Epidermal melanocyte (primary cell): ENCODE measurements around the gene FBXO11.

ENCODE experiments used
- DNase-seq: peaks from one replicate; pipeline ENCODE4 v3.0.0; 2011; ENCODE audit warnings: low spot score; ENCODE audit not compliant: insufficient read length

The FBXO11 gene

GRCh38 chr2:47785986-47786385 is 120.3 kb downstream of the FBXO11 start:
- no peak for DNase-seq

DNA sequence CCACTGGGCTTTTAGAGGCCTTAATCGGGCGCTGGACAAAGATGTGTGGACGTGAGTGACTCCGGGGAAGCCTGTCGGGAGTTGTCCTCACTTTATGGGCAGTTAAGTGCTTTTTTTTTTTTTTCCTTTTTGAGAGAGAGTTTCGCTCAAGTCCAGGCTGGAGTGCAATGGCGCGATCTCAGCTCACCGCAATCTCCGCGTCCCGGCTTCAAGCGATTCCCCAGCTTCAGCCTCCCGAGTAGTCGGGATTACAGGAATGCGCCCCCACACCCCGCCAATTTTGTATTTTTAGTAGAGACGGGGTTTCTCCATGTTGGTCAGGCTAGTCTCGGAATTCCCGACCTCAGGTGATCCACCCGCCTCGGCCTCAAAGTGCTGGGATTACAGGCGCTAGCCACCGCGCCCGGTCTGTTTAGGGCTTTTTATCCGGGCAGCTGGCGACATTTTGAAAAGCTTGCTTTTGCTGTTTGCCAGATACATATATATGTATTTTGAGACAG is 121.9 kb downstream of the FBXO11 start:
- no peak for DNase-seq

GRCh38 chr2:47783486-47784351 is 122.6 kb downstream of the FBXO11 start:
- DNase-seq = peak; percentile 33

GRCh38 chr2:47782671-47783485 is 123.4 kb downstream of the FBXO11 start, which contains the start of gene MSH6:
Gene MSH6 (plus strand): TSS chr2:47783145. CDS start chr2:47783234, 89 bp downstream.
- peak; percentile 92 for DNase-seq

DNA sequence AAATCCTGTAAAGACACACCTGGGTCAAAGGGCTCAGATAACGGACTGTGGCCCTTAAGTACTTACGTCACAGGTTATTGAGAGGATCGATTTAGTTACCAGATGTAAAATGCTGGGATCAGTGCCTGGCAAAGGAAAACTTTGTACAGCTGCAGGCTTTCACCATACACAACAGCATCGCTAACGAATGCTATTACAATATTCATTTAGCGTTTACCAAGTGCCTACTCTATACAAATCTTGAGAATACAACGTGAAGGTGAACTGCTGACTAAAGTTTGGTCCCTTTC is 124.0 kb downstream of the FBXO11 start:
- DNase-seq = no peak

DNA sequence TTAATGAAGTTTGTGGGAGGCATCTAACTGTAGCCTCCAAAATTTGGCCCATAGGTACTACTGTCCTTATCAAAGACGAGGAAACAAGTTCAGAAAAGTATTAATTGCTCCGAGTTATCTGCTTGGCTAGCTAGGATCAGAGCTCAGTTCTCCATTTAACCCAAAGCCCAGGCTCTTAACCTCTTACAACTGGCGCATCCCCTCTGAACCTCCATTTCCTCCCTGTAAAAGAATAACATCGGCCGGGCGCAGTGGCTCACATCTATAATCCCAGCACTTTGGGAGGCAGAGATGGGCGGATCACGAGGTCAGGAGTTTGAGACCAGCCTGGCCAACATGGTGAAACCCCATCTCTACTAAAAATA is 126.9 kb downstream of the FBXO11 start:
- no peak for DNase-seq

GRCh38 chr2:47778698-47779425 is 127.4 kb downstream of the FBXO11 start:
- DNase-seq = no peak

DNA sequence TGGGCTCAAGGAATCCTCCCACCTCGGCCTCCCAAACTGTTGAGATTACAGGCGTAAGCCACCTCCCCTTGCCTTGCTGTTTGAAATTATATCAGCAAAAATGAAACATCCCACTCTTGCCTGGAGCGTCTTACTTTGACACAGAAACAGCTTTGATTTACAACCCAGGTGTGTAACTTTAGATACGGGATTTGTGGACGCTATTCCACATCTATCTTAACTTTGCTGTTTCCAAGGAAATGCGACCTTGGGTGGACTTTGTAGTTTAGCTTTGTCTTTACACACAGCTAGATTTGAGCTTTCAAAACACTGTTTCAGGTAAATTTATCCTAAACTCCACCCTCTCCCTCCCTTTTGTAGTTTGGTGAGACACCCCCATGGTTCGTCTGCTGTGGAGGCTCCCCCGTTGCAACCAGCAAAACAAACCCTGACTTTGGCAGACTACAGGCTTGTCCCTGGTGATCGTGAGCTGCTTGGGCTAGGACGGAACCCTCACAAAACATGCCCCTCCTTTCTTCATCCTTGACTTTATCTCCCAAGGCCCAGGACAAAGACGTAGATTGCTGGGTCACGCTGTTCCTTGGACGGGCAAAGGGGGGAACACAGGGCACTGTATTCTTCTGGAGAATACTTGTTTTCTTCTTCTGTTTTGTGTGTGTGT is 128.9 kb downstream of the FBXO11 start:
- DNase-seq = no peak

DNA sequence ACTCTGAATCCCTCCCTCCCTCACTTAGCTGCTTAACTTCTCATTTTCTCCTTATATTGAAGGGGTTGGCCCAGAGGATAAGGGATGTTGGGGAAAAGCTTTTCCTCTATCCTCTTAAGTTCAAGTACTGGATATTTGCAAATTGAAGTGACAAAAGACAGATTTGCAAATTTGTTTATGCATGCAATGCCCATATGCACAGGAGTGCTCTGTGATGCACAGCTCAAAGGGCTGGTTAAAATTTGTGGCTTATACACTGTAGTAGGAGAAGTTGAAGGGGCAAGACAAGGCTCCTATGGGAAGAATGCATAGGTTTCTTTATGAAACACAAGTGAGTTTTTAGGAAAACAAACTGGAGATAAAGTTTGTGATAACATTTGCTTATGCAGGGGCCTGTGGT is 131.7 kb downstream of the FBXO11 start:
- DNase-seq = no peak

DNA sequence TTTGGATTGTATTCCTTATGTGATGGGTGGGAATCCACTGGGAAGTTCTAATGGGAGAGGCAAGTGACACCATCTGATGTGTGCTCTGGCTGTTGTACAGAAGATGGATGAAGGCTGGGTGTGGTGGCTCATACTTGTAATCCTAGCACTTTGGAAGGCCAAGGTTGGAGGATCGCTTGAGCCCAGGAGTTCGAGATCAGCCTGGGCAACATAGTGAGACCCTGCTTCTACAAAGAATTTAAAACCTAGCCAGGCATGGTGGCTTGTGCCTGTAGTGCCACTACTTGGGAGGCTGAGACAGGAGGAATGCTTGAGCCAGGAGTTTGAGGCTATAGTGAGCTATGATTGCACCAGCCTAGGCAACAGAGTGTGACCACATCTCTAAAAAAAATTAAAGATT is 134.0 kb downstream of the FBXO11 start:
- no peak for DNase-seq

GRCh38 chr2:47771211-47771610 is 135.1 kb downstream of the FBXO11 start:
- no peak for DNase-seq

- DNase-seq = no peak
These were observed 137.0 kb downstream of the FBXO11 start for GRCh38 chr2:47769318-47769717.

DNA sequence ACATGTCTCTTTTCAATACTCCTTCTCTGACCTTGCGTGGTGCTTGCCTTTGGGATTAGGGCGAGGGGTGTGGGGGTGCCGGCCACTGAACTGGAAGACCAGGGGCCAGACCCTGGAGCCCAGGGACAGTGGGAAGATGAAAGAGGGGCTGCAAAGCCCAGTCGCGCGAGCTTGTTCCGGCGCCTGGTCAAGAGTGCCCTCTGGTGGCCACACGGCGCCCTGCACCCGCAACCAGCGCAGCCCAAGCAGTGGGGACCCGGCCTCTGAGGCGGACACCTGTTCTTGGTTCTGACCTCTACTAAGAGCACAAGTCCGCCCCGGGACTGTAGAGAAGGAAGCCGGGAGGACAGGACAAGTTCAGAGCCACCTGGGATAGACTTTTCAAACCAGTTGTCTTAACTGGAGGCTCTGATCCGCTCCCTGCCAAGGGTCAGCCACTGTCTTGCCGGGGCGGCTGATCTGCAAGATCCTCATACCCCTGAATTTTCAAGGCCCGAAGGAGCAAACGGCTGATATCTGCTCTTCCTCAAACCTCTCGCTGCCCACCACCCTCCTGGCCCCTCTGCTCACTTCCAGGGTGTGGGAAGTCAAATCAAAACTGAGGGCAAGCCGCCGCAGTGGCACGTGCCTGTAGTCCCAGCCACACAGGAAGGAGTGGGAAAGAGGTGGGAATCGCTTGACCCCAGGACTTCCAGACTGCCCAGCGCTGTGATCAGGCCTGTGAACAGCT is 138.3 kb downstream of the FBXO11 start:
- DNase-seq = no peak

- DNase-seq = no peak
These were observed 138.8 kb downstream of the FBXO11 start for GRCh38 chr2:47767497-47767844.

GRCh38 chr2:47751856-47752414 is 154.4 kb downstream of the FBXO11 start:
- no peak for DNase-seq

GRCh38 chr2:47747878-47748277 is 158.4 kb downstream of the FBXO11 start:
- DNase-seq = no peak

DNA sequence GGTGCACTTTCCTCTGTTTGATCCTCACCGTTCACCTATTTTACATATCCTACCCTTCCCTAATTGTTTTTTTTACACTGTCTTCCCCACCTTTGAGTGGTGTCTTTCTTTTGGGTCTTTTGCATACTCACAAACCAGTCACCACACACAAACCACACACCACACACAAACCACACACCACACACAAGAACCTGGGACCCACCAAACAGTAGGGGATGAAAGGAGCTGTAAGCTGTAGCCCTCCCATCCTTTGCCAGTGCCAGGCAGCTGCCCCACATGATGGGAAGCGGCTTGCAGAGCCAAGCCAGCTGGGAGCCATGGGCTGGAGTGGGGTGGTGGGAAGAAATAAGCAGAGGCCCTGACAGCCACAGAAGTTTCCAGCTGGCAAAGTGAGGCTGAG is 162.2 kb downstream of the FBXO11 start:
- no peak for DNase-seq

DNA sequence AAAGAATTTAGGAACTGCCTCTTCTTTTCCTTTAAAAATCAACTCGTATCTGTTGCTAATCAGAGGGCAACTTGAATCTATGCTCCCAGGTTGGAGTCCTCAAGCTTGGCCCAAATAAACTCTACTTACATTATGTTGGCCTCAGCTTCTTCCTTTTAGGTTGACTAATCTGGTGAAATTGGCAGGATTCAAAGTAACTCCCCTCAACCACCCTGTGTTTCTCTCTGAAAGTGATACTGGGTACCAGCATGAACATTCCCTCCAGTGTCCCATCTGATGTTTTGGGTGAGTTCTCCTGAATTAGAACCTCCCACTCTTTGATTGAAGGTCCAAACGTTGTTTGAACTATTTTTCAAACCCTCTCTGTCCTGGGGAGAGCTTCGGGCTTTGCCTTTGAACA is 164.7 kb downstream of the FBXO11 start:
- no peak for DNase-seq

DNA sequence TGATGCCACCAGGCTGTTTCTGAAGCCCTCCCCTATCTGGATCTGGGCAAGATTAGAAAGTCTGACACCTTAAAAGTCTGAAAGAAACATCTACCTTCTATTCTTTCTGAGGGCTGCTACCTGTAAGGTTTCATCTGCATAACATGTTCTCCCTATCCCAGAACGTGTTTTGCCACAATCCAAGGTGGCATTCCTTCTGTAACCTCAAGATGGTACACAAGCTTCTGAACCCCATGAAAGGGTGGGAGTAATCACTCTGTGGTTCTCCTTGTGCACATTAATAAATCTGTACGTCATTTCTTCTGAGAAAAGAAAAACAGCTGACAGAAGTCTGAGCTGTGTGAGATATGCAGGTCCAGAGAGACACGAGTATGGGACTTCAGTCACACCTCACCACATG is 165.2 kb downstream of the FBXO11 start:
- no peak for DNase-seq
